ENCODE data around the gene RARB.

RARB gene

DNA sequence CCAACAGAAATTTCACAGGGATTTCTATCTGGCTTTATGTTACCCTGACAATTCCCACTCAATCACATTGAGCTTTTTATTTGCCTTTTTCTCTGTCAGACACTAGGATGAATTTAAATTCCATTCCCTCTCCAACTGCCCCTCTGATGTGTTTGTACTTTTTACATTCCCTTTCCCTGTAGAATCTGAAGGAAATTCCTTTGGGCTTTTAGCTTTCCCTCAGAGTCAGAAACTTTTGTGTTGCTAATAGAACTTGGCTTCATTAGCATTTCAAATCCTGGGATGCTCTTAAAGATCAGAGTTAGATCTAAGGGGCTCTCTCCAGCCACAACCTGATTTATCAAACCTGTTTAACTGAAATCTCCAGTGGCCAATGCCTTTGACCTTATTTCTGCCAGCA lies 7.9 kb upstream of the RARB start:
- Histone ChIP-seq H3K4me3 (ENCODE audit: low read depth in 1 of 5, low read length in 5 of 5) (no peak overlapping the region), H3K9me3 (ENCODE audit: control insufficient read depth in 5 of 5, low read length in 5 of 5) (no peaks in the 10 kb centered on the region), H3K36me3 (ENCODE audit: control insufficient read depth in 5 of 5, insufficient read depth in 5 of 5, low read length in 5 of 5) (no peaks in the 10 kb centered on the region), H3K4me1 (ENCODE audit: control insufficient read depth in 5 of 5, insufficient read depth in 5 of 5, low read length in 5 of 5) (no peaks in the 10 kb centered on the region), H3K27me3 (ENCODE audit: control insufficient read depth in 5 of 5, insufficient read depth in 4 of 5, low read length in 5 of 5) (peaks cover 0 to 2% (median 0%) of the 10 kb centered on the region in 5 donors), H3K9ac (ENCODE audit: low read length in 5 of 5) (no peak overlapping the region), H3K27ac (ENCODE audit: low read depth, low read length) (no peak overlapping the region)

DNA sequence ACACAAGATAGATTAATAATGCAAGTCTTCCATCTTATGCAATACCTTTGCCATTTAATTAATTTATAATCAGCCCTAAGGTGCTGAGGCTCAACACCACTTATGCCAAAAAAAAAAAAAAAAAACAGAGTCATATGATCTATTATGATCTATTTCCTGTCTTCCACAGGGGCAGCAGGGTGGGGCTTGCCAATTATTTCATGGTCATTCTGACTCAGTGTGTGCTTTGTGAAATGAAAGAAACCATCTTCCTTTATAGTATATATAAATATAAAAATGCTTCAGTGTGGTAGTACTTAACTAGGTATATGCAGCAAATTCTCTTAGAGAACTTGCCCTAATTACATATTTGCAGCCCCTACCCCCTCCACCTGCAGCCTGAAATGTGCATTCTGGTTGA lies 7.2 kb upstream of the RARB start:
- Histone ChIP-seq H3K4me3 (ENCODE audit: low read depth in 1 of 5, low read length in 5 of 5) (no peak overlapping the region), H3K27ac (ENCODE audit: low read depth, low read length) (no peak overlapping the region), H3K27me3 (ENCODE audit: control insufficient read depth in 5 of 5, insufficient read depth in 4 of 5, low read length in 5 of 5) (peaks cover 0 to 2% (median 0%) of the 10 kb centered on the region in 5 donors), H3K4me1 (ENCODE audit: control insufficient read depth in 5 of 5, insufficient read depth in 5 of 5, low read length in 5 of 5) (no peaks in the 10 kb centered on the region), H3K36me3 (ENCODE audit: control insufficient read depth in 5 of 5, insufficient read depth in 5 of 5, low read length in 5 of 5) (no peaks in the 10 kb centered on the region), H3K9me3 (ENCODE audit: control insufficient read depth in 5 of 5, low read length in 5 of 5) (no peaks in the 10 kb centered on the region), H3K9ac (ENCODE audit: low read length in 5 of 5) (no peak overlapping the region)

DNA sequence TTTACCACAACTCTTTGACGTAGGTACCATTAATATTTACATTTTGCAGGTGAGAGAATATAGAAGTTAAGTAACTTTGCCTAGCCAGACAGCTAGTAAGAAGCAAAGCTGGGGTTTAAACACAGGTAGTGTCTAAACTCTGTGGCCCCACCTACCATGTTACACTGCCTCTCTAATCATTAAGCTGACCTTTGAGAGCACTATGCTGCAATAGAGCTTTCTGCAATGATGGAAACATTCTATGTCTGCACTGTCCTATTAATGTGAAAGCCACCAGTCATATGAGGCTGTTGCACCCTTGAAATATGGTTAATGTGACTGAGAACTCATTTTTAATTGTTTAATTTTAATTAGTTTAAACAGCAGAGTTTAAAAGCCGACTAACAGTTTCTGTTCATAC lies 6.3 kb upstream of the RARB start:
- Histone ChIP-seq H3K27me3 (ENCODE audit: control insufficient read depth in 5 of 5, insufficient read depth in 4 of 5, low read length in 5 of 5) (peaks cover 0 to 2% (median 0%) of the 10 kb centered on the region in 5 donors), H3K9ac (ENCODE audit: low read length in 5 of 5) (no peak overlapping the region), H3K4me3 (ENCODE audit: low read depth in 1 of 5, low read length in 5 of 5) (no peak overlapping the region), H3K36me3 (ENCODE audit: control insufficient read depth in 5 of 5, insufficient read depth in 5 of 5, low read length in 5 of 5) (no peaks in the 10 kb centered on the region), H3K4me1 (ENCODE audit: control insufficient read depth in 5 of 5, insufficient read depth in 5 of 5, low read length in 5 of 5) (no peaks in the 10 kb centered on the region), H3K9me3 (ENCODE audit: control insufficient read depth in 5 of 5, low read length in 5 of 5) (no peaks in the 10 kb centered on the region), H3K27ac (ENCODE audit: low read depth, low read length) (no peak overlapping the region)

DNA sequence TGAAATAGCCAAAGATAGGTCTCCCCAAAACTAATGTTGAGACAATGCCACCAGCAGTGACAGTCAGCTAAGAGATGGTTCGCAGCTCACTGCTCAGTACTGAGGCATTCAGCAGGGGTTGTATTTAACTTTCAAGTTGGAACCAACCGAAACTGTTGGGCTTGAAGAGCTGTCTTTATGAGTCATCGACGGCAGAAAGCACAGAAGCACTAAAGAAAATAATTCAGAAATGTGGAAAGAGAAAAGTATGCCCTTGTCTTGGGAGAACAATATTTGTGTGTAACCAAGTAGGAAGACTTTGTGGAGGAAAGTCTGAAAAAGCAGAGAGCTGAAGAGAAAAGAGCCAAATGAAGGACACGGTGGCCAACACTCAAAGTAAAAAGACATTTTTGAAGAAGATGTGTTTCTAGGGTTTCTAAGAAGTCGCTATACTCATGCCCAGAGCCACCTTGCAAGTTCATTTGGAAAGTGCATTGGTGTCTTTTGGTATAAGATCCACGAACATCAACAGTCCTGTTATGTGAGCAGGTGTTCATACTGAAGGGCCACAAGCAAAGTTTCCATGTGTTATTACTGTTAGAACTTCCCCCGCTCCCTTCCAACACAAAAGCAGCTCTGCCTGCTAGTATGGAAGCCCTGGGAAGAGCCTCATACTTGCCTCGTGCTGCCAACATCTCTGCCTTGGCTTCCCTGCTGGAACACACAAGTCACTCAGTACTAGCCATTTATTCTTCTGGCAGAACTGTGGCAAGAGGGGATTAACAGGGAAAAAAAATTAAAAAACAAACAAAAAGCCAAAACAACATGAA lies 4.1 kb upstream of the RARB start:
- H3K4me1 ChIP-seq (ENCODE audit: control insufficient read depth in 5 of 5, insufficient read depth in 5 of 5, low read length in 5 of 5) = peaks cover 3 to 17% (median 16%) of the 10 kb centered on the region in 5 donors
- H3K9me3 ChIP-seq (ENCODE audit: control insufficient read depth in 5 of 5, low read length in 5 of 5) = no peaks in the 10 kb centered on the region
- no peak overlapping the region for H3K27ac ChIP-seq (ENCODE audit: low read depth, low read length)
- H3K4me3 ChIP-seq (ENCODE audit: low read depth in 1 of 5, low read length in 5 of 5) = no peak overlapping the region
- H3K9ac ChIP-seq (ENCODE audit: low read length in 5 of 5) = no peak overlapping the region
- no peaks in the 10 kb centered on the region for H3K36me3 ChIP-seq (ENCODE audit: control insufficient read depth in 5 of 5, insufficient read depth in 5 of 5, low read length in 5 of 5)
- H3K27me3 ChIP-seq (ENCODE audit: control insufficient read depth in 5 of 5, insufficient read depth in 4 of 5, low read length in 5 of 5) = peaks cover 0 to 2% (median 0%) of the 10 kb centered on the region in 5 donors

DNA sequence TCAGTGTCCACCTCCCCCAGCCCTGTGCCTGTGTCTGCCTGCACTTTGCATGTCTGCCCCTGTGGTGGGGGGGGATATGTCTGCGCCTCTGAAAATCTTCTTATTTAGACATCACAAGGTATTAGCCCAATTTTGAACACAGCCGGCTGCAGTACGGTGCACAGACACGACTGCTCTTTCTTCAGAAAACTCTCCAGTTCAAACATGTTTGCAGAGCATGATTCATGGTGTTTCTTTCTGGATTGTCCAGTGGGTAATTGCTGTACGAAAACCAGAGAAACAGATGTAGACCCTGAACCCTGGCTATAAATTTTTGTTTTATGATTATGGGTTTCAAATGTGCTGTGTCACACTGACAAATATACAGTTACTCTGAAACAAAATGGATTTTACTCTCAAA lies 3.4 kb upstream of the RARB start:
- Histone ChIP-seq H3K9me3 (ENCODE audit: control insufficient read depth in 5 of 5, low read length in 5 of 5) (no peaks in the 10 kb centered on the region), H3K27ac (ENCODE audit: low read depth, low read length) (no peak overlapping the region), H3K4me3 (ENCODE audit: low read depth in 1 of 5, low read length in 5 of 5) (no peak overlapping the region), H3K36me3 (ENCODE audit: control insufficient read depth in 5 of 5, insufficient read depth in 5 of 5, low read length in 5 of 5) (no peaks in the 10 kb centered on the region), H3K9ac (ENCODE audit: low read length in 5 of 5) (no peak overlapping the region), H3K4me1 (ENCODE audit: control insufficient read depth in 5 of 5, insufficient read depth in 5 of 5, low read length in 5 of 5) (peaks cover 3 to 23% (median 20%) of the 10 kb centered on the region in 5 donors), H3K27me3 (ENCODE audit: control insufficient read depth in 5 of 5, insufficient read depth in 4 of 5, low read length in 5 of 5) (peaks cover 0 to 2% (median 0%) of the 10 kb centered on the region in 5 donors)

DNA sequence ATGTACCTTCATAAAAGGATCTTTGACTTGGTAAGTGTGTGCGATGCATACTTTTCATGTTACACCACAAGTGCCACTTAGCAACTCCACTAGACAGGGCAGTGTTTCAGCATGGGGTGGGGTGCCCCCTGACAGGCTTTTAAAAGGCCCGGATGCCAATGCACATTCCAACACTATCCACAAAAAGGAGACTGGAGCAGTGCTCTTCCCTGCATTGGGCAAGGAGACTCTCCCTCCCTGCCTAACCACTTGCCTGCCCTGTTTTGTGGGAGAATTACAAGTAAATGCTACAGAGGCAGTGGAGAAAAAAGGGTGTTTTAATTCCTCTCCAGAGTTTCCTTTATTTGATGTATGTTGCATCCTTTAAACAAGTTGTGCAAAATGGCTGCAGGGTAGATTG lies 1.7 kb upstream of the RARB start:
- no peak overlapping the region for H3K27ac ChIP-seq (ENCODE audit: low read depth, low read length)
- peaks cover 3 to 28% (median 20%) of the 10 kb centered on the region in 5 donors for H3K4me1 ChIP-seq (ENCODE audit: control insufficient read depth in 5 of 5, insufficient read depth in 5 of 5, low read length in 5 of 5)
- no peak overlapping the region for H3K4me3 ChIP-seq (ENCODE audit: low read depth in 1 of 5, low read length in 5 of 5)
- H3K9ac ChIP-seq (ENCODE audit: low read length in 5 of 5) = no peak overlapping the region
- H3K27me3 ChIP-seq (ENCODE audit: control insufficient read depth in 5 of 5, insufficient read depth in 4 of 5, low read length in 5 of 5) = peaks cover 0 to 2% (median 0%) of the 10 kb centered on the region in 5 donors
- no peaks in the 10 kb centered on the region for H3K9me3 ChIP-seq (ENCODE audit: control insufficient read depth in 5 of 5, low read length in 5 of 5)
- H3K36me3 ChIP-seq (ENCODE audit: control insufficient read depth in 5 of 5, insufficient read depth in 5 of 5, low read length in 5 of 5) = no peaks in the 10 kb centered on the region

DNA sequence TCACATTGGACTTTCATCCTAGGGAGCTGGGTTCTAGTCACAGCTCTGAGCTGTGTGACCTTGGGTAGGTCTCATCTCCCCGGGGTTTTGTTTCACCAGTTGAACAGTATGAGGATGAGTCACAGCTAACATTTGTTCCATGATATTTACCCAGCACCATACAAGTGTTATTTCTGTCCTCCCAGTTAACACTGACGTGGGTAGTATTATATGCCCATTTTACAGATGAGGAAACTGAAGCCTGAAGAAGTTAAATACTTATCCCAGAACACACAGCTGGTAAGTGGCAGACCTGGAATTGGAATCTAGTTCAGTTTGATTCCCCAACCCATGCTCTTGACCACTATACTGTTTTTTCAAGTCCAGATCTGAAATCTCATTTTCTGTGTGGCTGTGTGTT lies 908 bp upstream of the RARB start:
- H3K9me3 ChIP-seq (ENCODE audit: control insufficient read depth in 5 of 5, low read length in 5 of 5) = no peaks in the 10 kb centered on the region
- no peaks in the 10 kb centered on the region for H3K36me3 ChIP-seq (ENCODE audit: control insufficient read depth in 5 of 5, insufficient read depth in 5 of 5, low read length in 5 of 5)
- peak overlapping the region; percentile 58 to 87 (median 75) for H3K4me3 ChIP-seq (ENCODE audit: low read depth in 1 of 5, low read length in 5 of 5)
- peak overlapping the region; percentile 90 for H3K27ac ChIP-seq (ENCODE audit: low read depth, low read length)
- H3K9ac ChIP-seq (ENCODE audit: low read length in 5 of 5) = peak overlapping the region in 1 of 5 donors; percentile 66
- peaks cover 0 to 2% (median 0%) of the 10 kb centered on the region in 5 donors for H3K27me3 ChIP-seq (ENCODE audit: control insufficient read depth in 5 of 5, insufficient read depth in 4 of 5, low read length in 5 of 5)
- H3K4me1 ChIP-seq (ENCODE audit: control insufficient read depth in 5 of 5, insufficient read depth in 5 of 5, low read length in 5 of 5) = peaks cover 3 to 28% (median 20%) of the 10 kb centered on the region in 5 donors

DNA sequence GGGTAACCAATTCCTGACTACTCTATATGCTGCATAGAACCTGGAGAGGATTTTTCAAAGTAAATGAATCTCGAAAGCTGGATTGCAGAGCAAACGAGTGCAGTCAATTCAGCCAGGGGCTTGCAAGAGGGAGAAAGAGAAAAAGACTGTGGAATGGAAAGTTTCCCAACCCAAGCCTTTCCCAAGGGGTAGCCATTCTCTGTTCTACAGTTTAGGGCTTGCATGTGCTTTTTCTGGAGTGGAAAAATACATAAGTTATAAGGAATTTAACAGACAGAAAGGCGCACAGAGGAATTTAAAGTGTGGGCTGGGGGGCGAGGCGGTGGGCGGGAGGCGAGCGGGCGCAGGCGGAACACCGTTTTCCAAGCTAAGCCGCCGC lies 511 bp upstream of the RARB start:
- H3K4me3 ChIP-seq (ENCODE audit: low read depth in 1 of 5, low read length in 5 of 5) = peak overlapping the region; percentile 58 to 87 (median 75)
- peaks cover 3 to 28% (median 20%) of the 10 kb centered on the region in 5 donors for H3K4me1 ChIP-seq (ENCODE audit: control insufficient read depth in 5 of 5, insufficient read depth in 5 of 5, low read length in 5 of 5)
- peak overlapping the region in 4 of 5 donors; percentile 23 to 80 (median 56) for H3K9ac ChIP-seq (ENCODE audit: low read length in 5 of 5)
- no peaks in the 10 kb centered on the region for H3K9me3 ChIP-seq (ENCODE audit: control insufficient read depth in 5 of 5, low read length in 5 of 5)
- H3K27ac ChIP-seq (ENCODE audit: low read depth, low read length) = peak overlapping the region; percentile 90
- H3K36me3 ChIP-seq (ENCODE audit: control insufficient read depth in 5 of 5, insufficient read depth in 5 of 5, low read length in 5 of 5) = no peaks in the 10 kb centered on the region
- peaks cover 0 to 2% (median 0%) of the 10 kb centered on the region in 5 donors for H3K27me3 ChIP-seq (ENCODE audit: control insufficient read depth in 5 of 5, insufficient read depth in 4 of 5, low read length in 5 of 5)

DNA sequence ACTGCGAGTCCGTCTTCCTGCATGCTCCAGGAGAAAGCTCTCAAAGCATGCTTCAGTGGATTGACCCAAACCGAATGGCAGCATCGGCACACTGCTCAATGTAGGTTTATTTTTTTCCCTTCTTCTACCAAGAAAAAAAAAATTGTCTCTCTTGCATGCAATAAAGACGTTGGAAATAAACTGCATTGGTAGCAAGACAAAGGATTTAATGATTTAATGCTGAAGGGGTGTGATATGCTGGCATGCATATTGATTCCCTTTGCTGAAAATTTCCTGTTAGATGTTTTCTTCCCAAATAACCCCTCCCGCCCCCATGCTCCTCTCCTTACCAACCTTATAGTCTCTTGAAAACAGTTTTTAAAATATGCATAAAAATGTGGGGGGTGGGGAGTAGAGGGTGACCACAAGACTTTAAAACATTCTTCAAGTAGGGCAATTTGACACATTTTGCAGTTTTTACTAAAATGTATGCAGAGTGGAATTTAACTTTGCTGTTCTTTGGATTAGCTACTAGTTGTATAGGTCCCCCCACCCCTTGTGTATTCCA lies 799 bp downstream of the RARB start:
- Histone ChIP-seq H3K27ac (ENCODE audit: low read depth, low read length) (peak overlapping the region; percentile 90), H3K9me3 (ENCODE audit: control insufficient read depth in 5 of 5, low read length in 5 of 5) (no peaks in the 10 kb centered on the region), H3K9ac (ENCODE audit: low read length in 5 of 5) (peak overlapping the region in 3 of 5 donors; percentile 23 to 66 (median 42)), H3K27me3 (ENCODE audit: control insufficient read depth in 5 of 5, insufficient read depth in 4 of 5, low read length in 5 of 5) (peaks cover 0 to 2% (median 0%) of the 10 kb centered on the region in 5 donors), H3K4me3 (ENCODE audit: low read depth in 1 of 5, low read length in 5 of 5) (peak overlapping the region; percentile 58 to 87 (median 75)), H3K36me3 (ENCODE audit: control insufficient read depth in 5 of 5, insufficient read depth in 5 of 5, low read length in 5 of 5) (no peaks in the 10 kb centered on the region), H3K4me1 (ENCODE audit: control insufficient read depth in 5 of 5, insufficient read depth in 5 of 5, low read length in 5 of 5) (peaks cover 3 to 31% (median 20%) of the 10 kb centered on the region in 5 donors)

All from subcutaneous abdominal adipose tissue (tissue), 5 donors.